T-helper 2 cell treated with Interferon-gamma antibody and Interleukin-4, amounts not matched to agents 100 ng/mL and 5 ng/mL, for 36 hours (primary cell): ENCODE results near the gene GOLGA6L7. TPM values are rescaled to one million over a fixed set of nuclear protein-coding genes. Genes with fewer than 3 reads are reported as not detected.

Experiments
- total RNA-seq: library from RNA; stranded (reverse); gene quantifications from 2 replicates; pipeline ENCODE4 v1.2.3, GENCODE V29; 2022

Gene GOLGA6L7
- total RNA-seq, 1 donor from 2014 or later: not detected

Other genes starting within 250 kb of the GOLGA6L7 start
- gene GOLGA8M, start 136.2 kb downstream of the GOLGA6L7 start, total RNA-seq: 3.9 and 4.4 TPM in 2 replicates
- 7.0 and 8.1 TPM in 2 replicates for gene APBA2, start 37.3 kb upstream of the GOLGA6L7 start, total RNA-seq